Fibroblast of pulmonary artery (primary cell): ENCODE results near the gene PRUNE2.
A peak's percentile ranks its signal among the peaks of the same experiment; 100 is the strongest.
"Not testable (repeated sequence)": the region's sequence is repeated elsewhere in the genome, so short reads cannot be mapped to it uniquely, and the experiment has no call there.

Experiments used
- DNase-seq: peaks from one replicate; pipeline ENCODE4 v3.0.0-alpha.2; 2010; ENCODE audit warnings: low read depth
- H3K4me3 ChIP-seq: replicated peaks from 2 replicates; pipeline ENCODE4 v1.5.1; 2011; ENCODE audit warnings: low read depth, mild to moderate bottlenecking, control low read depth, low read length, moderate library complexity
- CTCF ChIP-seq: IDR thresholded peaks from 2 replicates; pipeline ENCODE4 v1.5.1; 2011; ENCODE audit warnings: mild to moderate bottlenecking, control low read depth, low read length, inconsistent platforms; ENCODE audit errors: missing control alignments

Gene PRUNE2

GRCh38 chr9:76600007-76600615 is 305.8 kb downstream of the PRUNE2 start:
- TF ChIP-seq CTCF: no peak
- no peak for DNase-seq
- no peak overlapping the region for H3K4me3 ChIP-seq

GRCh38 chr9:76598981-76599380 is 306.9 kb downstream of the PRUNE2 start:
- DNase-seq: no peak
- no peak overlapping the region for H3K4me3 ChIP-seq
- TF ChIP-seq CTCF: no peak

GRCh38 chr9:76595645-76596044 is 310.3 kb downstream of the PRUNE2 start:
- H3K4me3 ChIP-seq: no peak overlapping the region
- no peak for DNase-seq
- no peak for TF ChIP-seq CTCF

GRCh38 chr9:76594764-76595424 is 311.0 kb downstream of the PRUNE2 start:
- TF ChIP-seq CTCF: no peak
- no peak overlapping the region for H3K4me3 ChIP-seq
- DNase-seq: no peak

GRCh38 chr9:76593961-76594735 is 311.8 kb downstream of the PRUNE2 start:
- not testable (repeated sequence) for H3K4me3 ChIP-seq
- peak; percentile 53 for DNase-seq

GRCh38 chr9:76592974-76593347 is 313.0 kb downstream of the PRUNE2 start:
- H3K4me3 ChIP-seq: no peak overlapping the region
- no peak for TF ChIP-seq CTCF
- no peak for DNase-seq

GRCh38 chr9:76592091-76592973 is 313.6 kb downstream of the PRUNE2 start:
- DNase-seq: peak; percentile 45
- no peak for TF ChIP-seq CTCF
- H3K4me3 ChIP-seq: no peak overlapping the region
